Thyroid gland (tissue), 4 donors: ENCODE measurements around the gene SPATS2L.

Experiments
- POLR2A ChIP-seq, 2 donors: fragments of 450-650 bp; IDR thresholded peaks; one replicate each; pipeline ENCODE4 v1.6.1; 2017; ENCODE audit warnings: antibody characterized with exemption in 2 of 2, mild to moderate bottlenecking in 2 of 2, moderate library complexity in 1 of 2
- TF ChIP-seq, protein P1 (sequence below), 6 experiments: fragments of 200-600 bp in 3 of 6; fragments of 450-650 bp in 3 of 6; sonication (generic) in 3 of 6; IDR thresholded peaks; one replicate each; pipeline ENCODE4 v1.5.1; 2016 to 2019; ENCODE audit warnings: antibody characterized with exemption in 6 of 6, mild to moderate bottlenecking in 2 of 6, inconsistent platforms in 1 of 6, moderate library complexity in 1 of 6

GRCh38 chr2:200466425-200467418 lies 160.2 kb downstream of the SPATS2L start:
- TF ChIP-seq, protein P1, sequence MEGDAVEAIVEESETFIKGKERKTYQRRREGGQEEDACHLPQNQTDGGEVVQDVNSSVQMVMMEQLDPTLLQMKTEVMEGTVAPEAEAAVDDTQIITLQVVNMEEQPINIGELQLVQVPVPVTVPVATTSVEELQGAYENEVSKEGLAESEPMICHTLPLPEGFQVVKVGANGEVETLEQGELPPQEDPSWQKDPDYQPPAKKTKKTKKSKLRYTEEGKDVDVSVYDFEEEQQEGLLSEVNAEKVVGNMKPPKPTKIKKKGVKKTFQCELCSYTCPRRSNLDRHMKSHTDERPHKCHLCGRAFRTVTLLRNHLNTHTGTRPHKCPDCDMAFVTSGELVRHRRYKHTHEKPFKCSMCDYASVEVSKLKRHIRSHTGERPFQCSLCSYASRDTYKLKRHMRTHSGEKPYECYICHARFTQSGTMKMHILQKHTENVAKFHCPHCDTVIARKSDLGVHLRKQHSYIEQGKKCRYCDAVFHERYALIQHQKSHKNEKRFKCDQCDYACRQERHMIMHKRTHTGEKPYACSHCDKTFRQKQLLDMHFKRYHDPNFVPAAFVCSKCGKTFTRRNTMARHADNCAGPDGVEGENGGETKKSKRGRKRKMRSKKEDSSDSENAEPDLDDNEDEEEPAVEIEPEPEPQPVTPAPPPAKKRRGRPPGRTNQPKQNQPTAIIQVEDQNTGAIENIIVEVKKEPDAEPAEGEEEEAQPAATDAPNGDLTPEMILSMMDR (IDR thresholded peaks at IDR 0.05) = no peak
- TF ChIP-seq POLR2A (IDR thresholded peaks at IDR 0.05) = no peak
